CD1c-positive myeloid dendritic cell (primary cell): ENCODE results near the gene ELF4.

Source experiments
- DNase-seq: peaks from one replicate; pipeline ENCODE4 v3.0.0-alpha.2; 2016; ENCODE audit errors: extremely low spot score

The ELF4 gene

DNA sequence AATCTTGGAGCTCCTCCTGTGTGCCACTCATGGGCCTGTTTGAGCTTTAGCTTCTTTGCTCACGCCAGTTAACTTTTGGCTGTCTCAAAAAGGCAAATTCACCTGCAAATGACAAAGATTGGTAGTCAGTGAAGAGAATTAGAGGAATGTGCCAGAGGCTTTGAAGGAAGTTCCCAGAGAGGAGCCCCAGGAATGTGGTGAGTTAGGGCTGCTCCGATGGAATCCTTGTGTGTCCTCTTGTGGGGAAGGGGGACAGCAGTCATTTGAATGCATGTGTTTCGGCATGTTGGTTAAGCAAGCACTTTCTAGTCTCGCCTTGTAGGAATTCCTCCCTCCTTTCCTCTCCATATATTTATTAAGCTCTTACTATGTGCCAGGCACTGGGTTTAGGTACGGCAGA, 62.9 kb downstream of the ELF4 start:
- no peak for DNase-seq

DNA sequence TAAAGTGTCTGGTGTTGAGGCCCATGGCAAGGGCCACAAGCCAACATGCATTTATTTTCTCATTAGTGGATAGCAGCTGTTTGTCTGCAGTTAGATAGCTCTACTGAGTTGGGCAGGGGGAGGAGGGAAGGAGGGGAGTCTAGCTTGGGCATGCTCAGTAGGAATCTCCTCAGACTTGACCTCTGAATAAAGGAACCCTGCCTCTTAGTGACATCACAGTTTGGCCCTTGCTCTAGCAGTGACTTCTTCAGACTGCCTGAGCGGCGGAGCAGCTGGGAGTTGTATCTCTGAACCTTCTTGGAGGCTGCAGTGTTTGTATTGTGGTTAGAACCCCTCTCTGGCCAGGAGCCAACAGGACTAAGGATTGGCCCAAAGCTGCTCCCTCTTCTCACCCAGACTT, 70.5 kb downstream of the ELF4 start:
- DNase-seq = no peak

DNA sequence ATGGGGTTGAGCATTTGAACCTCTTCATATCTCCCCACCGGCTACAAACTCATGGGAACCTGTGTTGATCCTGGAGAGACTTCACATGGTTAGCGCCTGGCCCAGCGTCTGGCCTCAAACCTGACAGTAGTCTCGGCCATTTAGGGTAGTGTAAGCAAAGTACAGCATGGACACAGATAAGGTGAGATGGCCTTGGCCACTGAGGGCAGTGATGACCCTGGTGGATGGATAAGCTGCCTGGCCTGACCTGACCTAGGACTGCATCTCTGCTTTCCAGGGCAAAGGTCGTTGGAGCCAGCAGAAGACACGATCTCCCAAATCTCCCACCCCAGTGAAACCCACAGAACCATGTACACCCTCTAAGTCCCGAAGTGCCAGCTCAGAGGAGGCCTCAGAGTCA, 76.1 kb downstream of the ELF4 start:
- DNase-seq = no peak

DNA sequence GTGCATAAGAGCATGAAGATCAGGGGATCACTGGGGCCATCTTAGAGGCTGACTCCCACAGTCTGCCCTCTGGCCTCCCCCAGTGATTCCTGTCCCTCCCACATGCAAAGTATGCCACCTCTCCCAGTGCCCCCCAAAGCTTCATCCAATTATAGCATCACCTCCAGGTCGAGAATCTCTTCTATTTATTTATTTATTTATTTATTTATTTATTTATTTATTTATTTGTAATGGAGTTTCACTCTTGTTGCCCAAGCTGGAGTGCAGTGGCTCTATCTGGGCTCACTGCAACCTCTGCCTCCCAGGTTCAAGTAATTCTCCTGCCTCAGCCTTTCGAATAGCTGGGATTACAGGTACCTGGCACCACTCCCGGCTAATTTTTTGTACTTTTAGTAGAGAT, 77.7 kb downstream of the ELF4 start:
- DNase-seq = no peak

DNA sequence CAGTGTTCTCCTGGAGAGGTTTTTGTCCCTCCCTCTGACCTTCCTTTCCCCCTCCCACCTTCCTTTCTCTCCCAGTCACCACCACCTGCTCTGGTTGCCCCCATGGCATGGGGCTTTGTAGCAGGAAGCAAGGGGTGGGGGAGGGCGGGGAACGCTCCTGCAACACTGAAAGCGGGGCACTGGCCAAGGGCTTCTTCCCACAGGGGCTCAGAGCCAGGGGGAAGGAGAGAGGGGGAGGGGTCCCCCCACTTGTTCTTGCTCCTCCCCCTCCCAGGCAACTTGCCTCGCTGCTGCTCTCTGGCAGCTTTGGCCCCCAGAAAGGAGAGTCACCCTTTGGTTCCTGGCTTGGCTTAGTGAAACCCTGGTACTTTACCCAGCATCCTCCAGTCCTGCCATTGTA, 79.5 kb downstream of the ELF4 start:
- no peak for DNase-seq

DNA sequence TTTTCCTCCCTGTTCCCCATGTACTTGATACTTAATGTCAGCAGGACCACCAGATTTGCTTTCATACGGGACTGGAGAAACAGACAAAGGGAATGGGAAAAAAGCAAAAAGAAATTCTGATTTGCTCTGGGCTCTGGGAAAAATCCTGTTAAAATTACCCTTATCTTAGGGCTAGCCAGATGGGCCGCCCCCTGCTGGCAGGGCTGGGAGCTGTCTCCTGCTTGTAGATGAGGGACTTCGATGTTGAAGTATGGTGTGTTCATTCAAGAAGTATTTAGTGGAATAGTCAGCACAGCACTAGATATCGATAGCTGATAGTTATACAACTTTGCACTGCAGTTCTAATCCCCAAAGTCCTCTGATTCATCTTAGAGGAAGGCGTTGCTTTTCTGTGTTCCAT, 82.1 kb downstream of the ELF4 start:
- peak; percentile 39 for DNase-seq

DNA sequence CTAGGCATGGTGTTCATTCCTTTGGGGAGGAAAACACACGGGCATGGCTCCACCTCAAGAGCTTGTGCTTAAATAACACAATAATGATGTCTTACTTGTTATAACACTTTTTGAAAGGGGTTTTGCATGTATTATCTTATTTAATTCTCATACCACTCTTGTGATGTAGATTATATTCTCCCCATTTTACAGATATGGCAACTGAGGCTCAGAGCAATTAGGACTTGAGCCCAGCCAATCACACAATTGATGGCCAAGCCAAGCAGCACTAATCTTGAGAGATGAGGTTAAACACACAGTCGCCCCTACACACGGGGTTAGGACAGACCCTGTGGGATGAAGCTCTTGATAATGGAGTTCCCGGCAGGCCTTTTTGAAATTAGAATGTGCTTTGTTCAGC, 82.7 kb downstream of the ELF4 start:
- DNase-seq = no peak

DNA sequence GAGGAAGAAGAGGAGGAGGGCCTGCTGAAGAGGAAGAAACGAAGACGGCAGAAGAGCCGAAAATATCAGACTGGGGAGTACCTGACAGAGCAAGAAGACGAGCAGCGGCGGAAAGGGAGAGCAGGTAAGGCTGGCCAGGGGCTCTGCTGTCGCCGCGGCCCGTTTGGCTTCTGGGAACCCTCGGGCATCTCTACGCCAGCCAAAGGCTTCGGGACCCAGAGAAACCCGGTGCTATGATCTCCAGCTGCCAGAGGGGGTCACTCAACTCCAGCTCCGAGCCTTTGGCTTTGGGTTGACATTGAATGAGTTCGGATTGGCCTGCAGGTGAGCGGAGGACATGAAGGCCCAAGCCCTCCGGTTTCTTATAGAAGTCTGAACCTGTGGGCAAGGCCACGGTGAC, 85.0 kb downstream of the ELF4 start:
- no peak for DNase-seq

DNA sequence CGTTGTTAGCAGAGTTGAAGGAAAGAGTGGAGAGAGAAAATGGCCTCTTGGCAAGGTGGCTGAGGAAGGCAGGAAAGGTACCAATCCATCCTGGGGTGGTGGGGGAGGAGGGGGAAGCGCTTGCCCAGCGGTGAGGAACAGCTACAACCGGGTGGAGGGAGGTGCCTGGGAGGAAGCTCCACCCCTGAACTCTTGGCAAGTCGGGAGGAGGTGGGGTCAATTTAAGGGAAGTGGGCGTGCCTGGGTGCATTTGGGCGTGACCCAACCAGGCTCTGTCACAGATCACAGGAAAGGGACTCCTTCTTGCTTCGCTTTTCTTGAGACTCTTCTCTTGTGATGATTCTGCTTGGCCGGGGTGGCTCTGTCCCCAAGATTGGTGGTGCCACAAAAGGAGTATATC, 86.2 kb downstream of the ELF4 start:
- peak; percentile 85 for DNase-seq

DNA sequence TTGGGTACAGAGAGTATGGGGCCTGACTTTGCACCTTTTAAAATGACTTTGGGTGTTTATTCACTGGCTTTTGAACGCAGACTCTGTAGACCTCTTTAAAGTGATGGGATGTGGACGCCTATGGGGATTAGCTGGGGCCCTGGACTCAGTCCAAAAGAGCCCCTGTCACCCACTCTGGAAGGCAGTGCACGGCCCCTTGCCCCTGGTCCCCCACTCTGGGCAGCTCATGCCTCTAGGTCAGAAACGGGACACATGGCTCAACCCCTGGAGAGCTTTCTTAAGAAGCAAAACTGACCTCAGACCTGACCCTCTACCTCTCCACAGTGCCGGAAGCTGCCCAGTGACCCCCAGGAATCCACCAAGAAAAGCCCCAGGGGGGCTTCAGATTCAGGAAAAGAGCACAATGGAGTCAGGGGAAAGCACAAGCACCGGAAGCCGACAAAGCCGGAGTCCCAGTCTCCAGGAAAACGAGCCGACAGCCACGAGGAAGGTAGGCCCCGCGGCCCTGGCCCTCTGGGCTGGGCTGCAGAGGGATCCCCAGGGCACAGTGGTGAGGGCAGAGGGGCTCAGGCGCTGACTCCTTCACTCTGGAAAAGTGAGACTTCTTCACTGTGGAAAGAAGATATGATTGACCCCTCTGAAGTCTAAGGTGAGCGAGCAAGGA, 89.5 kb downstream of the ELF4 start:
- DNase-seq = no peak

DNA sequence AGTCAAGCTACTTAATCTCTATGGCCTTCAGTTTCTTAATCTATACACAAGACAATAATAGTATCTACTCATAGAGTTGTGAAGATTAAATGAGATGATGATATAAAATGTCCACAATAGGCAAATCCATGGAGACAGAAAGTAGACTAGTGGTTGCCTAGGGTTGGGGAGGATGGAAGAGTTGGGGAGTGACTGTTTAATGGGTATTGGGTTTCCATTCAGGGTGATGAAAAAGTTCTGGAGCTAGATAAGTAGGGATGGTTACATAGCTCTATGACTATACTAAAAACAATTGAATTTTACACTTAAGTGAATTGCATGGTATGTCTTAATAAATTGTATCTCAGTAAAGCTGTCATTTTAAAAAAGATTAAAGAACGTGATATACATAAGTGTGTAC, 92.2 kb downstream of the ELF4 start:
- no peak for DNase-seq

DNA sequence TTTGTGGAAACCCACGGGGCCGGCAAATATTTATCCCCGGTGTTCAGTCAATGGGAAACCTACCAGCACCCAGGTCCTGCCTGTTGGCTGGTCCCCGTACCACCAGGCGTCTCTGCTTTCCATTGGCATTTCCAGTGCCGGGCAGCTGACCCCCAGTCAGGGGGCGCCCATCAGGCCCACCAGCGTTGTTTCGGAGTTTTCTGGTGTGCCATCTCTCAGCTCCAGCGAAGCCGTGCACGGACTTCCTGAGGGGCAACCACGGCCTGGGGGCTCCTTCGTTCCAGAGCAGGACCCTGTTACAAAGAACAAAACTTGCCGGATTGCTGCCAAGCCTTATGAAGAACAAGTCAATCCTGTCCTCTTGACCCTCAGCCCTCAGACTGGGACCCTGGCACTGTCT, 95.1 kb downstream of the ELF4 start:
- DNase-seq = no peak
